Right forelimb (tissue), 1 donor: Measurements from ENCODE around the gene CACNB4.
"Not testable (repeated sequence)": the region's sequence is repeated elsewhere in the genome, so short reads cannot be mapped to it uniquely, and the experiment has no call there.

Source experiments
- DNase-seq: peaks from one replicate; pipeline ENCODE4 v3.0.0-alpha.2; 2018

Gene CACNB4

DNA sequence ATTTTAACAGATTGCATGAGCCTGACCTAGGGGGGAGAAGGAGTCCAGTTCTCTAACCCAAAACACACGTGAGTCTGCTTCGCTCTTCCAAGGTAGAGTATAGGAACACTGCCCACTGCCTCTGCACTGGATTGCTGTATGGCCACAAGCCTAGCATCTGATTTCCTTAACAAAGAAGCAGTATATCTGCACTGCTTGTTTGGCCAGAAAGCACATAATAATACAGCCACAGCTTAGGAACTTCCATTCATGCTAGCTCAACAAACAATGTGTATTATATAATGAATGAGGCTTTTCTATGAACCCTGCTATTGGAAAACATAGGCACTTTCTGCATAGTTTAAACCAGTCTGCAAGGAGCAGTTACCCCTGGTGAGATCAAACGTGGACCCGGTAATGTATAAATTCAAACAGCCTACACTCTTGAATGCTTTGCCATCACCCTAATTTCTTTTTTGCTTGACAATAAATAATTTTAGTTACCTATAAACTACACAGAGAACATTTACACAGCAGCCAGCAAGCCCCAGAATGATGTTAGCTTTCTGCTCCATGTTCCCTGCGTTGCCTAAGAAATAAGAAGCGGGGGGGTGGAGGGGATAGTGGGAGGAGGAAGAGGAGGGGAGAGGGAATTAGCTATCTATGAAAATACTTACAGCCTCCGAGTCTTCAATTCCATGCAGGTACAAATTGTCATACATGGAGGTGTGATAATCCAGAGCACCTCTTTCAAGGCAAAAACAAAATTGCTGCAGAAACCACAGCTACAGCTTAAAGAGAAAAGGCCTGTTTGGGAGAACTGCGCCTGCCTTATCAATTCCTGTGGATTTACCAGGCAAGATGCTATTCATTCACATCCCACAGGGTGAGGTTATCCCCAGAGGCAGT, 125.6 kb downstream of the CACNB4 start:
- no peak for DNase-seq

DNA sequence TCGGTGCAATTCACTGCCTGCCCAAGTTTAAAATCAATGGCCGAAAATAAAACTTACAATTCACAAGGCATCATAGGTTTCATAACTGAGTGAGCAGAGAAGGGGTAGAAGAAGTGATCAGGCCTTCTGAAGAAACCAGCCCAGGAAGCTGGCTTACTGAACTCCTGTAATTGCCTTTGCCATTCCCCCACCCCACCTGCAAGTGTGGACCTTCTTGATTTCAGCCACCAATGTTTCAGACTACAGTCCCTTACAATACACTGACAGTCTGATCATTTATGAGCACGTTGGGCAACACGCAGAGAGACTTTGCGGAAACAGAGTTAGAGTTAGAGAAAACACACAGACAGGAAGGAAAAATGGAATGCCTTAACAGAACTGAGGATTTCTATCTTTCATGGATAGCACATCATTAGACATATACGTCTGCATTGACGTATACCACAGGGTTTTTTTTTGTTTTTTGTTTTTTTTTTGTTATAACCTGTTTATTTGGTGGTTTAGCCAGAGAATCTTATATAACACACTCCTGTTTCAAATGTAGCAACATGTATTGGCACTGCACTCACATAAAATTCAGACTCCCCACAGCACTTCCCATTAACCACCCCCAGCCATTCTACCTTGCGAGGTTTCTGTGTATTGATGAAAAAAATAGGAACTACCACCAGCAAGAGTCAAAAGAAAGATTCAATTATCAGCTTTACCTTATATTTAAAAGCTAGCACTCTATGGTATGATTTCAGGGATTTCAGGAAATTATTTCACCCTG, 126.4 kb downstream of the CACNB4 start:
- no peak for DNase-seq

DNA sequence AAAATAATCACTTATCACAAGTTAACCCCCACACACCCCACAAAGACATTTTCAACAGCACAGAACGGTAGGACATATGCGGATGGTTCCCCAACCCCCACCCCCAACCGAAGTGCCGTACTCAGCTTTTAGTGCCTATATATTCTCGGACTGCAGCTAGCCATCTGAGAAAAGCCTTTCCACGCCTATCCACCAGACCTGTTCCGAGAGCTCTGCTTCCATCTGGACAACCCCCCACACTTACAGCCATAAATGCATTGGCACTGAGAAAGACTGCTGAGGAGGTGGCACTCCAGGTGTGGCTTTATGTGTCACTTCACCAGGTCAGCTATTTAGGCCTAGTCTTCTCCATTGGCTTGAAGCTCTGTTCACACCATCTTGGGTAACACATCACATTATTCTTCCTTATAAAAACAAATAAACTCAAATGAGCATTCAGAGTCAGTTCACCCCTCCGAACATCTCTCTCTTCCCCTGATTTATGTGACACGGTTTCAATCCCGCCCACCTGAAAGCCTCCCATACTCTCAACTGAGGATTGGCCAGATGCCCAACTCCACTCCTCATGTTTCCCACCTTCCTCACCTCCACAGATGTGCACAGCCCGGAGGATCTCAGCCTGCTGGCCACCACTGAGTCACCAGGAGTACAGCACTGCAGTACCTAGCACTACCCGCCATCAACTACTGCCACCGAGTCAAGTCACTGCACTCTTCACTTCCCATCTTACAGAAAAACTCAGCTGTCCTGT, 127.4 kb downstream of the CACNB4 start:
- no peak for DNase-seq

DNA sequence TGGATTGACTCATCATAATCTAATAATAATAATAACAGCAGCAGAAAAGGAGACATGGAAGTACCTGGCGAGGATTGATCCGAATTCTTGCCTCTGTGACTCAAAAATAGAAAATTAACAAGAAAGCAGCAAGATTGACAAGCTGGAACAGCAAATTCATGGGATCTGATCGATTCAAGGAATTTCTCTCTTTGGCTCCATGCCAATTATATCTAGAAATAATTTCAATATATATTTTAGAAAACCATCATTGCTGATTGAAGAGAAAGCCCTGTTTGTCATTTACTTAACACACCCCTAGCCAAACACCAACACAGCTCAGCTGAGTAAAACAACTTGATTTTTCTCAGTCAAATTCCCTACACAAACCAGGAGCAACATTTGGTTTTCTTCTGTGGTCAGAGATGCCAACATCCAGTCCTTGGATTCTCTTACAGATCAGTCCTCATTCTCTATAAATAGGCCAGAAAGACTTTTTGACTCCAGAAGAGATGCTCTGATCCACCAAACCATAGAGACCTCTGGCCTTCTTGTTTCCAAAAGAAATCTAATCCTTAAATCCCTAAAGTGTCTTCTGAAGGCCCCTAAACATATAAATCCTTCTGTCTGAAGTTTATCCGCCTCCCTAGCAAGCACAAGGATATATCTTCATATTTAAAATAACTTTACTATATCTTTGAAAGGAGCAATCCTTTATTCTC, 129.9 kb downstream of the CACNB4 start:
- no peak for DNase-seq

DNA sequence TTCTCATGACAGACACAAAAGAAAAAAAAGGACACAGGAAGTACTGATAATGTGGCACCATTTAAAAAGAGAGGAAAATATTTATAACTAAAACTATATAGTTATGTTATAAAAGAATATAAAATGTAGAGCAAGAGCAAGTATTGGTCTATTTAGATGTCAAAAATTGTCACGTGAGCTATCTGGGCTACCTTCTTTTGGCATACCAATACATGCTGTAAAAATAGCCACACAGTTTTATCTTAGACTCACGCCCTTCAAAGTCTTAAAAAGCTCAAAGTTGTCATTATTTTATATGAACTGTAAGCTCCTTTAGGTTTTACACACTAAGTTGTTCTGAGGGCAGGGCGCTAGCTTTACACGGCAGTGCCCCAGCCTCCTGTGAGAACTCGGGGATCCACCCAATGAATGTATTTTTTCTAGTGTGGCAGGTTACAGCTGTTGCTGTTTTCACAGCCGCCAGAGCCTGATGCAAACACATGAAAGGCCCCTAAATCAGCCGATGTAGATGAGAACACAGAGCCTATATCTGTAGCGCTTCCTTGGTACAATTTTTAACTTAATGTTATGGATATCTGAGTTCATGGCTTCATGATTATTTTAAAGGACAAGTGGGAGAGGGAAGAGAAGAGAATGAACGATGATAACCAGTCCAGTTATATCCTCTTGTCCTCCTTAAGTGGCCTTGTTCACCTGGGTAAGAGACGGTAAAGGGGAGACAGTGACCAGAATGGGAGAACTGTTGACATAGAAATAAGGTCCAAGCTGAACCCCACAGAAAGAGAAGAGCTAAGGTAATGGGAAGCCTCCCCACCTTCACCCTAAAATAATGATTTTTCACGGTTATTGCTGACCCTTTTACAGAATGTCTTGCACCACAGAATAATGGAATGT, 130.8 kb downstream of the CACNB4 start:
- DNase-seq = no peak

DNA sequence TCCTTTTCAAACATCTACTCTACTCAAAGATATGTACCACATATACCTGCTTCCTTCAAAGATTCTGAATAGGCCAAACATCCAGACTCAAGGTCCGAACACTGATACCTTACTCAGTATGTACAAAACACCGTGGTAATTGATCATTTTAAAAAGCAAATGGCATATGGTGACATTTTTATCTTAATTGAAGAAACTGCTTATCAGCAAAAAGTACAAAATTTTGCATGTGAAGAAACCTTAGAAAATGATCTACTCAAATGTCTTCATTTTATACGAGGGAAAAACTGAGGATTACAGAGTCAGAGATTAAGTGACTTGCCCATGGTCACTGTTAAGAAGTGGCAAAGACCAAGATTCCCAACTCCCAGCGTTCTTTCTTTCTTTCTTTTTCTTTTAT, 133.0 kb downstream of the CACNB4 start:
- no peak for DNase-seq

DNA sequence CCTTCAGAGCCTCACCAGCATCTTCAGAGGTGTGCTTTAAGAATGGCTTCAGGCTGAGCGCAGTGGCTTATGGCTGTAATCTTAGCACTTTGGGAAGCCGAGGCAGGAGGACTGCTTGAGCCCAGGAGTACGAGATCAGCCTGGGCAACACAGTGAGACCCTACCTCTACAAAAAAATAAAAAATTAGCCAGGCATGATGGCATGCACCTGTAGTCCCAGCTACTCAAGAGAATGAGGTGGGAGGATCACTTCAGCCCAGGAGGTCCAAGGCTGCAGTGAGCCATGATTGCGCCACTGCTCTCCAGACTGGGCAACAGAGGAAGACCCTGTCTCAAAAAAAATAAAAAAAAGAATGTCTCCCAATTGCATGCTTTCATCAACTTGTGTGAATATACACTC, 137.3 kb downstream of the CACNB4 start:
- DNase-seq = no peak

DNA sequence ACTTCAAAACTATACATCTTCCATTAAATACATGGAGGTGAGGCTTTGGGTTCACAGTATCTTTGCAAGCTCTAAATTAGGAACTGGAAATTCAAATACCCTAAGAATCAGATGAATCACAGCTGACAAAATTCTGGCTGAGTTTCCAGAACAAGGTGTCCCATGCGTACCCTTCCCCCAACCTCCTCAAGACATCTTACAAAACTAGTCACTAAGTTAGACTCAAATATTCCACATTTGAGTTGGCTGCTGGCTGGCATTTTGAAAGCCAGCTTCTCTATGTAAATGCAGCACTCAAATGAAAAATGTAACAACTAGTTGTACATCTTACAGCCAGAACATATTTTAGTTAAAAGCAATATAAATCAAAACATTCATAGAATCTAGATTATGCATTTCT, 139.6 kb downstream of the CACNB4 start:
- DNase-seq = no peak

DNA sequence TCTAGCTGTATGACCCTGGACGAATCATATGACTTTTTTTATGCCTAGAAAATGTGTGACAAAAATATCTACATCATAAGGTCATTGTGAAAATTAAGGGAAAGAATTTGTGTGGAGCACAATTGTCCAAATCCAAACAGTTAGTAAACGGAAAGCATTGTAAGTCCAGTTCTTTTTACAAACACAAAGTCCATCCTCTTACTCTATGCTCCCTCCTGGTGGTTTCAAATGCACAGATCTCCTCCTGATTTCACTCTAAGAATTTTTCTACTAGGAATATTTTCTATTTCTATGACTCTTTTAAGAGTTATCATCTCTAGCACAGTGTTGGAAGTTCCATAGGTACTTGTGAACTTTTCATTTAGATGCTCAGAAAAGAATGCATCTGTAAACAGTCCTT, 145.4 kb downstream of the CACNB4 start:
- DNase-seq = no peak

DNA sequence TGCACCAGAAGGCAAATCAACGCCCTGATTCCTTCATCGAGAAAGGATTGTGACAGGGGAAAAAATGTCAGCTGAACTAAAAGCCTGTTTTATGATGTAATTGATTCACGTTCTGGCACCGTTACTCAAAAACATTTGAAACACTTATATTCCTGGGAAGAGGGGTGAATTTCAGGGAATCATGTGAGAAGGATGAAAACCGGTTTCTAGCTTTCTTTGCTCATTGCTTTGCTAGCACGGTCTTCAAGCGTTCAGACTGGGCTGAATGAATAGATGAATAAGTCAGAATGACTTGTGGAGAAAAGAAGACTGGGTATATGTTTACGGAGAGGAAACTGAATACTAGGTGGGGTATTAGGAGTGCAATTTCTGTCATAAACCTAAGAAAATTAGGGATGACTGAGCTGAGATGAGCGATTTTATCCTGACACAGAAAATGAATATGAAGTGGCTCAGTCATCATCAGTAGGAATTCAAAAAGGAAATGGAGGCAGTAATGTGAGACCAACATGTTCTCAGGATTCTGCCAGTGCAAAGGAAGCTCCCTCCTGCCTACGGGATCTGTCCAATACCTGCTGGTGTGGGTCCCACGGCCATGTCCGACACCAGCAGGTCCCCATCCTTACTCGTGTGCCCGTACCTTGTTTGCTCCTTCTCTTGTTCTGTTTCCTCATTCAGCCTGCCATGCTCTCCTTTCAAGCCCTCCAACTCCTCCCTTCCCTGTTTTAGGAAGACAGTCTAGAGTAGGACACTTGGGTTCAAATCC, 146.0 kb downstream of the CACNB4 start:
- DNase-seq = no peak

DNA sequence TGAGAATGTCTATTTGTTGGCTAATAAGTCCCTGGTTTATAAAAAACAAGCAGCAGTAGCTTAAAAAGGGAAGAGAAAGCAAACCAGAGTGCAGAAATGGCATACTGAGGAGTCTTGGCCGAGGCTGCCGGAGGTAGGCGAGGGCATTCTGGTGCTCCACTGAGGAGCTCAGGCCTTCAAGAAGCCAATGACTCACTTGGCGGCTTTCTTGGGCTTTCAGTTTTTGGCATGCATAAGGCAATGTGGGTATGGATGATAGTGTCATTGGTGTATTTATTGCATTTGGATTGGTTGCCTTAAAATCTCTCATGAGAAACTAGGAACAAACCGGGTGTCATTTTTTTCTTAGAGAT, 151.1 kb downstream of the CACNB4 start:
- DNase-seq = no peak

DNA sequence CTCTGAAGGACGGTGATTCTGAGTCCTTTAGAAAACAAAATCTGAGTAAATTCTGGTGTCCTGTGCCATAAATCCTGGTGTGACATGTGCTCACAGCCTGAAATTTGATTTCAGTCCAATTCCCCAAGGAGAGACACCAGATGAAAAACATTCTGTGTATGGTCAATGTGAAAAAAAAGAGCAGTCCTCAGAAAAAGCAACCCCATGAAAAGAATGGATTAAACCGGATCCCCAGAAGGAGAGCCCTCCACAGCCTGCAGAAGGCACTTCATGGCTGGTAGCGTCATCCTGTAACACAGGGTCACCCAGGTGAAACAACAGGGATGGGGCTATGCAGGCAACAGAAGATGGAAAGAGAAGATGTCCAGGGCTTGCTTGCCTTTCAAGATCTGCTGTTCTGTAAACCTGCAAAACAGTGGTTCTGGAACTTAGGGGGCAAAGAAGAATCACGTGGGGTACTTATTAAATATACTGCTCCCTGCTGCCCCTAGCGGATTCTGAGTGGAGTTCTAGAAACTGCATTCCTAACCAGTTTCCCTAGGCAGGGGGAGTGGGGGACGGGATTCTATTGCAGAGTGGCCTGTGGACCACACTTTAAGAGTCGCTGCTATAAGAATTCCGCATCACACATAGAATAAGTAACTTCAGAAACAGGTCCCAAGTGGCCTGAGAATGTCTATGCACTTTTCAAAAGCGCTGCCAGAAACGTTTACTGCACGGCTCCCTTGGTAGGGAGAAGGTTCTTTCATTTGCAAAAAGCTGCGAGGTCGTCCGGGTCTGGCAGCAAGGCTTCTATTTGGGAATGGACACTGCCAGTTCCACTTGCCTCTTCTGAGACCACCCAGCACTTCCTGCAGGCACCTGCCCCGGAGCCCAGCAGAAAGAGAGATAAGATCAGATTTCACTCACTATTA, 151.7 kb downstream of the CACNB4 start:
- DNase-seq = no peak

DNA sequence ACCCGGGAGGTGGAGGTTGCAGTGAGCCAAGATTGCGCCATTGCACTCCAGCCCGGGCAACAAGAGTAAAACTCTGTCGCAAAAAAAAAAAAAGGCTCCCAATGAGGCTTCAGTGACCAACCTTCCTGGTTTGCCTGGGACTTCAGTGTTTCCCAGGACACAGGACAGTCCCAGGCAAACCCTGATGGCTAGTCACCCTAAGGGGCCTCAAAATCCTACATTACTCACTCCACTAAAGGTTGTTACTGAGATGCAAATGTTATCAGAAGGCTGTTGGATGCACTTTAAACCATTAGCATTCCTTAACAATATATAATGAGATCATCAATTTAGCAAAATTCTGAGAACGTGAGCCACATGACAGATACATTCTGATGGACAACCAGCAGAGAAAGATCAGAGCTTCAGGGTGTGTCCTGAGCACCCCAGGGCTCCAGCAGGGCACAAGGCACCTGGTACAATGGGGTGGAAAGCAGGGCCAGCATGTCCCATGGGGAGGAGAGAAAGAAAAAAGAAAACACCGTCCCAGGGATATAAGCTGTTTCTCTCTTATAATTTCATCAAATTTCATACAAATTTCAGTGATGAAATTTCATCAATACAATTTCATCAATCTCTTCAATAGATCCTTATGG, 152.5 kb downstream of the CACNB4 start:
- DNase-seq = no peak

DNA sequence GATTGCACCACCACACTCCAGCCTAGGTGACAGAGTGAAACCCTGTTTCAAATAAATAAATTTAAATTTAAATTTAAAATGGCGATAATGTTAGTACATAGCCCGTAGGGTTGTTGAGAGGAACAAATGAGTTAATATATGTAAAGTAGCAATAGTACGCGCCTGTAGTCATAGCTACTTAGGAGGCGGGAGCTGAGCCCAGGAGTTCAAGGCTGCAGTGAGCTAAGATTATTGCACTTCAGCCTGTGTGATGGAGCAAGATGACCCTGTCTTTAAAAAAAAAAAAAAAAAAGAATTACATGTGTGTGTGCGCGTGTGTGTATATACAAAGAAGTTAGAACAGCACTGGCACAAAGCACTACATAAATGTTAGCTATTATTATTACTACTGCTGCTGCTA, 153.2 kb downstream of the CACNB4 start:
- no peak for DNase-seq

DNA sequence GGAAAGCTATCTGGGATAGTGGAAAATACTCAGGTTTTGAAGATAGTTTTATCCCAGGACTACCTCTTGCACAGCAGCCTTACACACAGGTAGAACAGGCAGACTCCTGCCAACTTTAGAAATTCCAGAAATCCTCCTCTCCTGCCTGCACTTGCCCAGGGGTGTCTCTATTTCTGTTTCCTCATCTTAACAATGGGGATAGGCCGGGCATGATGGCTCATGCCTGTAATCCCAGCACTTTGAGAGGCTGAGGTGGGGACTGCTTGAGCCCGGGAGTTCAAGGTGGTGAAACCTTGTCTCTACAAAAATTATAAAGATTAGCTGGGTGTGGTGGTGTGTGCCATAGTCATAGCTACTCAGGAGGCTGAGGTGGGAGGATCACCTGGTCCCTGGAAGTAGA, 153.7 kb downstream of the CACNB4 start:
- DNase-seq = no peak

DNA sequence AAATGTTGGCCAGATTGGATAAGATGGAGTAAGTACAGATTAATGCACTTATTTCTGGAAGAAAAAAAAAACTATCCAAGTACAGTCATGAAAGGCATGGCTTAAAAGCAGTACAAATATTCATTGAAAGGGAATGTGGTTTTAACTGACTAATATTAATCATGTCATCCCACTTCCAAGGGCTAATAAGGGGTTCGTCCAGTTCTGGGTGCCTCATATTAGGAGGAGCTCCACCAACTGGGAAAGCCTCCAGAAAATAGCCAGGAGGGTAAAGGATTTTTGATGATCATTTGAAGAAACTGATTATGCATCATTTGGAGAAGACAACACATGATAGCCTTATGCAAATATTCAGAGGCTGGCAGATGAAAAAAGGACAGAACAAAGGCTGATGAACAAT, 155.4 kb downstream of the CACNB4 start:
- no peak for DNase-seq

DNA sequence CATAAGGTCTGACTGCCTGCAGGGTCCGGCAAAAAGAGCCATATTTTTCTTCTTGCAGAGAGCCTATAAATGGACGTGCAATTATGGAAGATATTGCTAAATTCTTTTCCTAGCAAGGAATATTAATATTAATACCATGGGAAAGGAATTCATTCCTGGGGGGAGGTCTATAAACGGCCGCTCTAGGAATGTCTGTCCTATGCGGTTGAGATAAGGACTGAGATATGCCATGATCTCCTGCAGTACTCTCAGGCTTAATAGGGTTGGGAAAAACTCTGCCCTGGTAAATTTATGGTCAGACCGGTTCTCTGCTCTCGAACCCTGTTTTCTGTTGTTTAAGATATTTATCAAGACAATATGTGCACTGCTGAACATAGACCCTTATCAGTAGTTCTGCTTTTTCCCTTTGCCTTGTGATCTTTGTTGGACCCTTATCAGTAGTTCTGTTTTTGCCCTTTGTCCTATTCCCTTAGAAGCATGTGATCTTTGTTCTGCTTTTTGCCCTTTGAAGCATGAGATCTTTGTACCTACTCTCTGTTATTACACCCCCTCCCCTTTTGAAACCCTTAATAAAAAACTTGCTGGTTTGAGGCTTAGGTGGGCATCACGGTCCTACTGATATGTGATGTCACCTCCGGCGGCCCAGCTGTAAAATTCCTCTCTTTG, 156.2 kb downstream of the CACNB4 start:
- not testable (repeated sequence) for DNase-seq

DNA sequence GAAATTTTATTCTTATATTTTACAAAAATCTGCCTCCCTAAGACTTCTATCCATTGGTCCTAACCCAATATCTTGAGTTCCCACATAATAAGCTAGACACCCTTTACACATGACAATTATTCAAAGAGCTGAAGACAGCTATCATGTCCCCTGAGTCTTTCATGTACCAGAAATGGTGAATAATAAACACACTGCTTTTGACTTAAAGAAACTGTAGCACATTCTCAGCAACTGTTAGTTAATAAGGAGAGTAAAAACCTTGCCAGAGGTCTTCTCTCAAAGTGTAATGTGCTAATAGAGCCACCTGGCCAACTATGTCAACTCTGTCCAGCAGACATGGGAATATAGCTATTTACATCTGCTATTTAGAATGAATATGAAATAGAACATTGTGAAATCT, 160.9 kb downstream of the CACNB4 start:
- DNase-seq = no peak

DNA sequence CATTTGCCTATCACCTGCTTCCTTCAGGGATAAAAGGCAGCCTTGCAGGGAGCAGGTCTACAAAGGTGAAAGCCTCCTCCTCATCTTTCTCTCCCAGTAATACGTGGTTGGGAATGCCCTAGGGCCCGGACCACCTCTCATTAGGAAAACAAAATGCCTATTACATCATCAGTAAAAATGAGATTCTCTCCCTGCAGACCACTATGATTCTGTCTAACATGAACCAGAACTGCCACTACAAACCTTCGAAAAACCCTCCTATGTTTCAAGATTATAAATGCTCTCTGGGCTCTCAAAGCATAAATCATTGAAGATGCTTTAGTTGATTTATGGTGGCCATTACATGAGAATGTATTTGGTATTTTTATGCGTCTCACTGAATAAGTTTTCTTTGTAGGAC, 162.2 kb downstream of the CACNB4 start:
- DNase-seq = no peak
